Panc1 (cell line): ENCODE measurements around the gene RNASET2. TPM values are rescaled to one million over a fixed set of nuclear protein-coding genes. Genes with fewer than 3 reads are reported as not detected.

Experiments used
- ATAC-seq: fragments of 200-7000 bp; cut with Tn5 transposase; 2 replicates; pipeline ENCODE4 v1.9.1; 2020; ENCODE audit warnings: mild to moderate bottlenecking, moderate library complexity
- BruUV-seq: library from RNA; stranded (reverse); fragments of 400-500 nt; replicated peaks from 2 replicates; lab custom pipeline; 2021; lab: Mats Ljungman, UMichigan
- CTCF ChIA-PET: fragments of 300-600 bp; sonication (Branson Sonifier 250); formaldehyde crosslinking; loops from one replicate; lab custom pipeline; 2022; ENCODE audit warnings: antibody characterized with exemption; lab: Charles Lee
- POLR2A ChIA-PET: fragments of 300-600 bp; sonication (Branson Sonifier 250); formaldehyde crosslinking; loops from one replicate; lab custom pipeline; 2022; ENCODE audit warnings: antibody characterized with exemption; lab: Charles Lee
- DNase-seq: peaks from one replicate; pipeline ENCODE4 v3.0.0-alpha.2; 2010; ENCODE audit warnings: low read depth, low spot score
- H3K27ac ChIP-seq: 2 replicates; pipeline ENCODE4 v1.5.1; 2011; ENCODE audit warnings: mild to moderate bottlenecking, low read length, inconsistent platforms
- H3K27me3 ChIP-seq: fragments of 200-500 bp; sonication (Bioruptor generic); 2 replicates; pipeline ENCODE4 v1.6.0; 2014; ENCODE audit warnings: low read length, inconsistent platforms; ENCODE audit not compliant: control insufficient read depth, insufficient read depth
- H3K36me3 ChIP-seq: fragments of 200-500 bp; sonication (Bioruptor generic); 2 replicates; pipeline ENCODE4 v1.5.1; 2014; ENCODE audit warnings: inconsistent platforms, mild to moderate bottlenecking, low read length, moderate library complexity; ENCODE audit not compliant: control insufficient read depth, insufficient read depth
- H3K4me1 ChIP-seq: 2 replicates; pipeline ENCODE4 v1.5.1; 2011; ENCODE audit warnings: inconsistent platforms, mild to moderate bottlenecking, low read length, moderate library complexity; ENCODE audit not compliant: control insufficient read depth, insufficient read depth
- H3K4me3 ChIP-seq, 2 experiments: 2 replicates each; pipeline ENCODE4 v1.5.1; 2011 to 2012; ENCODE audit warnings: low read depth in 2 of 2, low read length in 2 of 2, mild to moderate bottlenecking in 2 of 2, inconsistent platforms in 1 of 2, moderate library complexity in 1 of 2
- H3K9me3 ChIP-seq: fragments of 200-500 bp; sonication (Bioruptor generic); 2 replicates; pipeline ENCODE4 v1.5.1; 2014; ENCODE audit warnings: low read depth, mild to moderate bottlenecking, inconsistent platforms, low read length, moderate library complexity; ENCODE audit not compliant: control insufficient read depth, insufficient read depth
- CTCF ChIP-seq: fragments of 450-650 bp; IDR thresholded peaks from 2 replicates; pipeline ENCODE4 v1.5.1; 2017; ENCODE audit warnings: mild to moderate bottlenecking
- POLR2AphosphoS5 ChIP-seq: IDR thresholded peaks from 2 replicates; pipeline ENCODE4 v1.6.1; 2012; ENCODE audit warnings: mild to moderate bottlenecking, low read depth, low read length, moderate library complexity
- REST ChIP-seq, 2 experiments: IDR thresholded peaks; 2 replicates each; pipeline ENCODE4 v1.6.1; 2011 to 2012; ENCODE audit warnings: low read depth in 2 of 2, control low read depth in 1 of 2, low read length in 1 of 2, mild to moderate bottlenecking in 1 of 2, moderate library complexity in 1 of 2; ENCODE audit not compliant: insufficient read depth in 1 of 2
- SIN3A ChIP-seq: IDR thresholded peaks from 2 replicates; pipeline ENCODE4 v1.6.1; 2012; ENCODE audit warnings: low read depth, mild to moderate bottlenecking, low read length, moderate library complexity, borderline replicate concordance; ENCODE audit not compliant: insufficient read depth
- TCF7L2 ChIP-seq: IDR thresholded peaks from 2 replicates; pipeline ENCODE4 v1.6.1; 2011; ENCODE audit warnings: mild to moderate bottlenecking, low read depth, low read length, inconsistent platforms
- in situ Hi-C: cut with HindIII; loops from 2 replicates; pipeline ENCODE4 v1.10.0; 2016; ENCODE audit warnings: low sequenced_read_pairs, low pct_unique_long_range_greater_than_20kb
- intact Hi-C: fragments of 100-400 bp; cut with micrococcal nuclease; formaldehyde crosslinking; loops from one replicate; pipeline ENCODE4 v1.10.0; 2022; ENCODE audit not compliant: unreplicated experiment
- total RNA-seq: library from RNA; stranded (reverse); gene quantifications from one replicate; pipeline ENCODE4 v1.2.1, GENCODE V29; 2021; ENCODE audit not compliant: unreplicated experiment

Gene RNASET2
- total RNA-seq, 1 experiment from 2014 or later: 9.7 TPM

GRCh38 chr6:166932616-166933015, 23.7 kb downstream of the RNASET2 start:
- no peak for ATAC-seq
- Histone ChIP-seq H3K4me1 (no peaks in the 10 kb centered on the region), H3K36me3 (no peaks in the 10 kb centered on the region), H3K27me3 (no peaks in the 10 kb centered on the region), H3K4me3 (no peak overlapping the region), H3K9me3 (no peaks in the 10 kb centered on the region), H3K27ac (no peak overlapping the region)
- ChIA-PET CTCF (no interaction called here), POLR2A (no interaction called here)
- intact Hi-C loops (no loop called here), in situ Hi-C loops (no loop called here)
- no peak for DNase-seq
- TF ChIP-seq REST (IDR thresholded peaks at IDR 0.05; ENCODE audit: insufficient read depth in 1 of 2, low read depth in 2 of 2, low read length in 1 of 2) (no peak), CTCF (no peak), TCF7L2 (no peak), POLR2AphosphoS5 (no peak), SIN3A (no peak)
- BruUV-seq: no TSS peak

GRCh38 chr6:166932116-166932515, 24.2 kb downstream of the RNASET2 start:
- ATAC-seq: no peak
- H3K4me3 ChIP-seq: no peak overlapping the region
- in situ Hi-C loops (no loop called here), intact Hi-C loops (no loop called here)
- no peak for DNase-seq
- H3K27ac ChIP-seq: no peak overlapping the region
- ChIA-PET POLR2A (no interaction called here), CTCF (no interaction called here)
- no peaks in the 10 kb centered on the region for H3K36me3 ChIP-seq
- H3K9me3 ChIP-seq: no peaks in the 10 kb centered on the region
- H3K4me1 ChIP-seq: no peaks in the 10 kb centered on the region
- TF ChIP-seq SIN3A (no peak), POLR2AphosphoS5 (no peak), CTCF (no peak), REST (IDR thresholded peaks at IDR 0.05; ENCODE audit: insufficient read depth in 1 of 2, low read depth in 2 of 2, low read length in 1 of 2) (no peak), TCF7L2 (no peak)
- BruUV-seq: no TSS peak
- no peaks in the 10 kb centered on the region for H3K27me3 ChIP-seq
